CD14-positive monocyte (primary cell): ENCODE data around the gene DYRK1B. TPM values are rescaled to one million over a fixed set of nuclear protein-coding genes. Genes with fewer than 3 reads are reported as not detected.

Experiments
- DNase-seq, 3 donors: peaks; one replicate each; pipeline ENCODE4 v3.0.0-alpha.2; 2011 to 2022
- H2AFZ ChIP-seq: 2 replicates; pipeline ENCODE4 v1.6.0; 2012; ENCODE audit warnings: mild to moderate bottlenecking, low read depth, low read length, inconsistent platforms; ENCODE audit not compliant: insufficient read depth, poor library complexity, severe bottlenecking
- H3K27ac ChIP-seq, 2 donors: 1 replicate in 1 of 2; 2 replicates in 1 of 2; pipeline ENCODE4 v1.5.1; 2012 to 2013; ENCODE audit warnings: low read length in 2 of 2, control low read depth in 1 of 2, inconsistent platforms in 1 of 2, low read depth in 1 of 2, mild to moderate bottlenecking in 1 of 2
- H3K27me3 ChIP-seq, 2 donors: one replicate each; pipeline versions ENCODE4 v1.6.0 to v1.6.1; 2011 to 2013; ENCODE audit warnings: low read length in 2 of 2; ENCODE audit not compliant: control insufficient read depth in 2 of 2, insufficient read depth in 2 of 2
- H3K36me3 ChIP-seq, 2 donors: replicated peaks in 1 of 2; 1 replicate in 1 of 2; 2 replicates in 1 of 2; pipeline versions ENCODE4 v1.5.1 to v1.6.1; 2012 to 2013; ENCODE audit warnings: low read length in 2 of 2, control low read depth in 1 of 2, inconsistent platforms in 1 of 2, mild to moderate bottlenecking in 1 of 2; ENCODE audit not compliant: insufficient read depth in 2 of 2, control insufficient read depth in 1 of 2
- H3K4me1 ChIP-seq, 2 donors: 1 replicate in 1 of 2; 2 replicates in 1 of 2; pipeline versions ENCODE4 v1.5.1 to v1.6.1; 2012 to 2013; ENCODE audit warnings: low read length in 2 of 2, control low read depth in 1 of 2, inconsistent platforms in 1 of 2, mild to moderate bottlenecking in 1 of 2, moderate library complexity in 1 of 2; ENCODE audit not compliant: insufficient read depth in 2 of 2, control insufficient read depth in 1 of 2
- H3K4me2 ChIP-seq: replicated peaks from 2 replicates; pipeline ENCODE3; 2012; ENCODE audit warnings: low read length, moderate library complexity, mild to moderate bottlenecking; ENCODE audit not compliant: poor library complexity, severe bottlenecking; ENCODE audit errors: extremely low read depth
- H3K4me3 ChIP-seq, 3 experiments: fragments of 200-600 bp in 1 of 3; sonication (generic) in 1 of 3; replicated peaks in 1 of 3; 1 replicate in 2 of 3; 2 replicates in 1 of 3; pipeline ENCODE4 v1.5.1; 2011 to 2013; ENCODE audit warnings: low read length in 3 of 3, mild to moderate bottlenecking in 3 of 3, control low read depth in 2 of 3, low read depth in 2 of 3, inconsistent platforms in 1 of 3, moderate library complexity in 1 of 3
- H3K79me2 ChIP-seq: 2 replicates; pipeline ENCODE4 v1.6.0; 2012; ENCODE audit warnings: mild to moderate bottlenecking, control low read depth, inconsistent platforms, low read length, moderate library complexity; ENCODE audit not compliant: insufficient read depth
- H3K9ac ChIP-seq: 2 replicates; pipeline ENCODE4 v1.6.0; 2017; ENCODE audit warnings: low read length, mild to moderate bottlenecking; ENCODE audit not compliant: insufficient read depth, poor library complexity, severe bottlenecking
- H3K9me3 ChIP-seq, 2 donors: replicated peaks in 1 of 2; 1 replicate in 1 of 2; 2 replicates in 1 of 2; pipeline versions ENCODE4 v1.5.1 to v1.6.1; 2012 to 2013; ENCODE audit warnings: low read length in 2 of 2, control low read depth in 1 of 2; ENCODE audit not compliant: control insufficient read depth in 1 of 2, insufficient read depth in 1 of 2
- H4K20me1 ChIP-seq: 2 replicates; pipeline ENCODE4 v1.6.0; 2012; ENCODE audit warnings: mild to moderate bottlenecking, low read length, control low read depth, moderate library complexity; ENCODE audit not compliant: insufficient read depth
- H3K27ac Mint-ChIP-seq, 7 donors: one replicate each; pipeline ENCODE4 v1.8.0; 2020; ENCODE audit warnings: mild to moderate bottlenecking in 7 of 7, mixed read lengths in 7 of 7, moderate library complexity in 6 of 7, inconsistent platforms in 2 of 7
- H3K27me3 Mint-ChIP-seq, 3 donors: one replicate each; pipeline ENCODE4 v1.8.0; 2021 to 2022; ENCODE audit warnings: low read depth in 3 of 3, mild to moderate bottlenecking in 3 of 3, mixed read lengths in 3 of 3, moderate library complexity in 3 of 3, inconsistent platforms in 1 of 3
- H3K36me3 Mint-ChIP-seq, 2 donors: one replicate each; pipeline ENCODE4 v1.8.0; 2020; ENCODE audit warnings: mixed read lengths in 2 of 2, inconsistent platforms in 1 of 2, mild to moderate bottlenecking in 1 of 2
- H3K4me1 Mint-ChIP-seq: one replicate; pipeline ENCODE4 v1.8.0; 2020; ENCODE audit warnings: mild to moderate bottlenecking, mixed read lengths
- H3K4me3 Mint-ChIP-seq, 2 donors: one replicate each; pipeline ENCODE4 v1.8.0; 2020; ENCODE audit warnings: mild to moderate bottlenecking in 2 of 2, mixed read lengths in 2 of 2, moderate library complexity in 1 of 2
- H3K9me3 Mint-ChIP-seq, 7 donors: one replicate each; pipeline ENCODE4 v1.8.0; 2020 to 2022; ENCODE audit warnings: mixed read lengths in 7 of 7, mild to moderate bottlenecking in 6 of 7, moderate library complexity in 6 of 7, inconsistent platforms in 2 of 7
- CTCF ChIP-seq: fragments of 200-600 bp; IDR thresholded peaks from one replicate; pipeline ENCODE4 v1.8.0; 2022; ENCODE audit warnings: antibody characterized with exemption, mild to moderate bottlenecking
- WGBS: methylation state at CpG from one replicate; pipeline ENCODE4 v1.1.5; 2013; ENCODE audit warnings: missing lambda C conversion rate; ENCODE audit not compliant: insufficient coverage; 5-methylcytosine and 5-hydroxymethylcytosine counted together
- intact Hi-C, 2 donors: fragments of 100-400 bp; cut with micrococcal nuclease; formaldehyde crosslinking; loops; one replicate each; pipeline versions ENCODE4 v1.15.0 to v1.15.1; 2023
- polyA plus RNA-seq, 3 donors: library from polyadenylated mRNA; depleted of rRNA in 1 of 3; unstranded in 2 of 3; stranded (reverse) in 1 of 3; fragments of 300-500 nt in 2 of 3; fragments of >200 nt in 1 of 3; fragmentation: Illumina TruSeq in 2 of 3; gene quantifications; 1 replicate in 2 of 3; 2 replicates in 1 of 3; pipeline ENCODE4 v1.2.3, GENCODE V29; 2012 to 2021

The DYRK1B gene
- polyA plus RNA-seq, 3 donors, result 4.2 to 13.6 (median 6.5) TPM

- no peaks in the 10 kb centered on the region for H4K20me1 ChIP-seq
- 96% methylated on average over 18 of the region's 20 CpGs for WGBS
- no peaks in the 10 kb centered on the region for H3K79me2 ChIP-seq
- no peaks in the 10 kb centered on the region for H3K36me3 ChIP-seq
- no peaks in the 10 kb centered on the region for H3K9me3 ChIP-seq
- H3K9me3 Mint-ChIP-seq, result peaks cover 0 to 3% (median 0%) of the 10 kb centered on the region in 7 donors
- H3K27me3 ChIP-seq, result no peaks in the 10 kb centered on the region
- H3K36me3 Mint-ChIP-seq, result no peaks in the 10 kb centered on the region
- H3K4me1 ChIP-seq, result no peaks in the 10 kb centered on the region
- no peak for TF ChIP-seq CTCF
- no peak for DNase-seq
- no peak overlapping the region for H3K4me3 ChIP-seq
- H2AFZ ChIP-seq, result no peak overlapping the region
- peaks cover 5 to 23% (median 7%) of the 10 kb centered on the region in 3 donors for H3K27me3 Mint-ChIP-seq
- H3K9ac ChIP-seq, result no peak overlapping the region
- no peak overlapping the region for H3K4me3 Mint-ChIP-seq
- H3K27ac Mint-ChIP-seq, result no peak overlapping the region
- no peak overlapping the region for H3K4me2 ChIP-seq
- H3K27ac ChIP-seq, result no peak overlapping the region
- intact Hi-C loops, result no loop called here
- no peaks in the 10 kb centered on the region for H3K4me1 Mint-ChIP-seq
Observed at GRCh38 chr19:39873385-39873784, 39.4 kb upstream of the DYRK1B start.

GRCh38 chr19:39871886-39872866 is 38.2 kb upstream of the DYRK1B start:
- Histone ChIP-seq H4K20me1 (no peaks in the 10 kb centered on the region), H2AFZ (no peak overlapping the region), H3K79me2 (no peaks in the 10 kb centered on the region), H3K36me3 (no peaks in the 10 kb centered on the region), H3K27me3 (no peaks in the 10 kb centered on the region), H3K4me1 (no peaks in the 10 kb centered on the region), H3K9ac (no peak overlapping the region), H3K9me3 (no peaks in the 10 kb centered on the region), H3K4me3 (no peak overlapping the region), H3K27ac (no peak overlapping the region), H3K4me2 (no peak overlapping the region)
- 93% methylated on average over 46 of the region's 47 CpGs for WGBS
- H3K9me3 Mint-ChIP-seq, result peaks cover 0 to 3% (median 0%) of the 10 kb centered on the region in 7 donors
- no peaks in the 10 kb centered on the region for H3K36me3 Mint-ChIP-seq
- no peak overlapping the region for H3K27ac Mint-ChIP-seq
- H3K4me1 Mint-ChIP-seq, result no peaks in the 10 kb centered on the region
- no peak for DNase-seq
- intact Hi-C loops, result no loop called here
- H3K27me3 Mint-ChIP-seq, result peaks cover 2 to 21% (median 5%) of the 10 kb centered on the region in 3 donors
- no peak for TF ChIP-seq CTCF
- H3K4me3 Mint-ChIP-seq, result no peak overlapping the region
